ENCODE results near the gene ARL10. TPM values are rescaled to one million over a fixed set of nuclear protein-coding genes. Genes with fewer than 3 reads are reported as not detected.
"Not testable (repeated sequence)": the region's sequence is repeated elsewhere in the genome, so short reads cannot be mapped to it uniquely, and the experiment has no call there.

ARL10 gene
- total RNA-seq, 2 donors from 2014 or later, result 8.0 to 8.2 TPM

DNA sequence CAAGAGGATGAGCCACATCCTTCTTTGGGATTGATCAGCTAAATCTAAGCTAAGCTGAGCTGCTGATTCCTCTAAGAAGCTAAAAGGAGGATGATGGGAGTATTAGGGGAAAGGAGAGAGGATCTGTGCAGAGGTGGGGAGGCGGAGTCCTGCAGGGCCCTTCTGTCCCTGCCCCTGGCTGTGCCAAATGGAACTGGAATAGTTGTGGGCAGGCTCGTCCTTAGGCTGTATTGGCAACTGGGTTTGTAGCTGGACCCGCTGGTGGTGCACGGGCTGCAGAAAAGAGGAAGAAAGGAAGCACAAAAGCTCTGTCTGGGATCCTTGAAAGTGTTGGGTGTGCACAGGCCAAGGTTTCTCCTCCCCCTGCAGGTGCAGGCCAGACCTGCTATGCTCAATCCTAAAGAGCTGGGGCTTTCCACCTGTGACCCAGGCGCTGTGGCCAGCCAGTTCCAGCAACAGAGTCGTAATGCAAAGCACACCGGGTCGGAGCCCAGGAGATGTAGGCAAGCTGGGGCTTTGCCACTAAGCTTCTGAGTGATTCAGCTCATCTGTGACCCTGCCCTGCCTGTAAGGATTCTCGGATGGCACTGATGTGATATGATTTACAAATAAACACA lies 41.3 kb downstream of the ARL10 start:
- DNase-seq (no peak), ATAC-seq (no peak)
- intact Hi-C loops (cut with DNase I), result no loop called here

DNA sequence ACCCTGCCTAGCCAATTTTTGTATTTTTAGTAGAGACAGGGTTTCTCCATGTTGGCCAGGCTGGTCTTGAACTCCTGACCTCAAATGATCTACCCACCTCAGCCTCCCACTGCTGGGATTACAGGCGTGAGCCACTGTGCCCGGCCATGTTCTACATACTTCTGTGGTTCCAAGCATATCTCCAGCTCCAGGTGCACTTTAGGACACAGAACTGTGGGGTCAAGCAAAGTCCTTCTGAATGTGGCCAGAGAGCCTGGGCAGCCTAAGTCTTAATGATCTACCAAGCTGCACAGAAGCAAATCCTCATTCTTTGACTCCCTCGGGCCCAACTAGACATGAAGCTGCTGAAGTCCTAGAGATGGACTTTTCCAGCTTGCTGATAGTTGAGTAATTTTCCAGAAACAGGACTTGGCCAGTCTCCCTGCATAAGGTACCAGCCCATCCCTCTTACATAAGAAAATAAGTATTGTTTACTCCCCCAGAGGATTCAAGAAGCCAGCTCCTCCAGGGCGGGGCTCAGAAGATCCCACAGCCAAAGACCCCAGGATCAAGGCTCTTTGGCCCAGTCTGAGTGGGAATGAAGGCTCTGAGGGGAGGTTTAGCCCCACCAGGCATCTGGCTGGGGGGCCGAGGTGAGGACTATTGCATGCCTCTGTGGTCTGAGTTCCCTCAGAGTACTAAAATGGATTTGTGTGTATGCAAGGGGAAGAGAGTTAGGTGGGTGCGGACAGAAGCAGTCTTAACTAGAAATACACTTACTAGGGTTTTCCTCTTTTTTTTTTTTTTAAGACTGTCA lies 42.4 kb downstream of the ARL10 start:
- DNase-seq (no peak), ATAC-seq (peak; percentile 41 to 65)
- intact Hi-C loops (cut with DNase I), result no loop called here

- DNase-seq; ATAC-seq; intact Hi-C loops (cut with DNase I): not testable (repeated sequence)
These were observed 42.9 kb downstream of the ARL10 start for GRCh38 chr5:176408252-176408573.

GRCh38 chr5:176408590-176408989 lies 43.3 kb downstream of the ARL10 start:
- ATAC-seq (no peak), DNase-seq (no peak)
- intact Hi-C loops (cut with DNase I), result no loop called here

- DNase-seq (no peak), ATAC-seq (no peak)
- intact Hi-C loops (cut with DNase I), result loop anchor here (10.0 kb wide), 2 partner anchors 115 to 165 kb away; no protein-coding TSS in a partner anchor
These were observed 44.5 kb downstream of the ARL10 start for GRCh38 chr5:176409765-176410164.

- no peak for ATAC-seq
- no peak for DNase-seq
- intact Hi-C loops (cut with DNase I), result loop anchor here (10.0 kb wide), 2 partner anchors 114 to 164 kb away; no protein-coding TSS in a partner anchor
These were observed 45.3 kb downstream of the ARL10 start for GRCh38 chr5:176410486-176411180.

DNA sequence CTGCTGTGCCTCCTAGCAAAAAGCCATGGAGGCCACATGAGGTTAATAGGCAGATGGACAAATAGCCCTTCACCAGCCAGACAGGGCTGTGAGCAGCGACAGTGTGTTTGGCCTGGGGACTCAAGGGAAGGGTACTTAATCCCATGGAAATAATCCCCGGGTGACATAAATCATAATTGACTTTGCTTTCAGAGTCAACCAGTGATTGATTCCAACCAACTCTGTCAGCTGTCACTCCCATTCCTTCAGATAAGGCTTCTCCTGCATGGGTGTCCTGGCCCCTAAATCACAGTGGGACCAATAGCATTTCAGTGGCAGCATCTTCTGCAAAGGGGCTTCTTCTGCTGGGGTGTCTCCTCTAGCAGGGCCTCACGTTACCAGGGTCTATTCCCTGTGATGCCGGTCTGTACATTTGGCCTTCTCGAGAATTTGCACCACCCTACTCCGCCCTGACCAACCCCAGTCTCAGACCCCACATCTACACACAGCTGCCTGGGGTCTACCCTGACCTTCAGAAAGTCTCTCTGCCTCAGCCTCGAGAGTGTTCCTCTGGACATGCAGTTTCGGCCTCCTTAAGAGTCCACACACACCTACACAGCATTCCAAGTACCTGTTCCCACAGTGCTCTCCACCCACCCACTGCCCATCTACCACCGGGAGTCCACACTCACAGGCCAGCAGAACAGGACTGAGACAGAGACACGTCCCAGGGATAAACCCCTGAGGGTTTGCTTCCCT lies 47.4 kb downstream of the ARL10 start:
- DNase-seq, result no peak
- ATAC-seq, result no peak
- intact Hi-C loops (cut with DNase I), result loop anchor here (10.0 kb wide), 2 partner anchors 112 to 162 kb away; no protein-coding TSS in a partner anchor

GRCh38 chr5:176413255-176413565 lies 47.9 kb downstream of the ARL10 start:
- ATAC-seq, result peak; percentile 3 to 47
- intact Hi-C loops (cut with DNase I), result loop anchor here (10.0 kb wide), 2 partner anchors 112 to 162 kb away; no protein-coding TSS in a partner anchor
- DNase-seq, result peak; percentile 62

- DNase-seq (no peak), ATAC-seq (no peak)
- intact Hi-C loops (cut with DNase I), result loop anchor here (10.0 kb wide), 2 partner anchors 111 to 161 kb away; no protein-coding TSS in a partner anchor
These were observed 48.5 kb downstream of the ARL10 start for GRCh38 chr5:176413709-176414191.

DNA sequence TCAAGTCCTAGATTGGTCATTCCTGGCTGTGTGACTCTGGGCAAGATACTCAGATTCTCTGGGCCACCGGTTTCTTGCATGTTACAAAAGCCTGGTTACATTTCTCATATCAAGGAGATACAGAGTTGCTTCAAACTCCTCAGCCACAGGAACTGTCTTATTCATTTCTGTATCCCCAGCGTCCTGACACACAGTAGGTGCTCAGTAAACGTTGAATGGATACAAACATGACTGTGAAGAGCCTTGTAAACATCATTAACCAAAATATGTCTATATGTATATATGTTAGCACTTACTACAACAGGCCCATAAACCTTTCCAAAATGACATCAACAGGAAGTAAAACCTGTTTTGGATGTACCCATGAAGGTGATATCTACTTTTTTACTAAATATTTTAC lies 49.4 kb downstream of the ARL10 start:
- ATAC-seq (no peak), DNase-seq (no peak)
- intact Hi-C loops (cut with DNase I), result loop anchor here (5.0 to 10.0 kb wide), 3 partner anchors 110 to 160 kb away; no protein-coding TSS in a partner anchor

DNA sequence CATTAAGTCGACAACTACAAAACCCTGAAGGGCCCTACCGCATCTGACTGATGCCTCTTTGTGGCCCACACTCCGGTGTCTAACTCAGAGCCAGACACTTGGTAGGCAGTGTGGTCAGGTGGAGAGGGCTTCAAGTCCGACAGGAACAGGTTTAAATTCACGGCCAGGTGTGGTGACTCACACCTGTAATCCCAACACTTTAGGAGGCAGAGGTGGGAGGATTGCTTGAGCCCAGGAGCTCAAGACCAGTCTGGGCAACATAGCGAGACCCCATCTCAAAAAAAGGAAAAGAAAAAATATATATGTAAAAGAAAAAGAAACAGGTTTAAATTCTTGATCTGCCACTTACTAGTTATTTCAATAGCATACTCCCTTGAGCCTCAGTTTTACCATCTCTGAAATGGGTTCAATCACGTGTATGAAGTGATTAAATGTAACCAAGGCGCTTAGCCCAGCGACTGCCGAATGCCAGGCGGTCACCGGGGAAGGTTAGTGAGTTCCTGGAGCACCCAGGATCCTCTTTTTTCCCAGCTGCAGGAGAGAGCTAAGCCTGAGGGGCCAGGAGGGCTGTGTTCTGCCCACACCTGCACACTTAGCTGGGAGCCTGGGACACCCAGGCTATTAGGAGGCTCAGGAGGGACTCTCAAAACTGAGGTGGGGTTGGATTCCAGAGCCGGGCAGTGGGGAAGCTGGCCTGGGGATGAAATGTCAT lies 50.1 kb downstream of the ARL10 start:
- DNase-seq (no peak), ATAC-seq (no peak)
- intact Hi-C loops (cut with DNase I), result loop anchor here (5.0 to 10.0 kb wide), 3 partner anchors 109 to 159 kb away; no protein-coding TSS in a partner anchor

GRCh38 chr5:176415952-176416924 lies 51.0 kb downstream of the ARL10 start, which contains the start of gene CLTB:
Gene CLTB, minus strand, starts transcription at chr5:176416539. Its CDS starts 176 bp downstream, at chr5:176416363.
- peak; percentile 93 for DNase-seq
- peak; percentile 92 to 97 for ATAC-seq
- intact Hi-C loops (cut with DNase I), result loop anchor here (2.0 to 10.0 kb wide), 4 partner anchors 31 to 159 kb away; no protein-coding TSS in a partner anchor

DNA sequence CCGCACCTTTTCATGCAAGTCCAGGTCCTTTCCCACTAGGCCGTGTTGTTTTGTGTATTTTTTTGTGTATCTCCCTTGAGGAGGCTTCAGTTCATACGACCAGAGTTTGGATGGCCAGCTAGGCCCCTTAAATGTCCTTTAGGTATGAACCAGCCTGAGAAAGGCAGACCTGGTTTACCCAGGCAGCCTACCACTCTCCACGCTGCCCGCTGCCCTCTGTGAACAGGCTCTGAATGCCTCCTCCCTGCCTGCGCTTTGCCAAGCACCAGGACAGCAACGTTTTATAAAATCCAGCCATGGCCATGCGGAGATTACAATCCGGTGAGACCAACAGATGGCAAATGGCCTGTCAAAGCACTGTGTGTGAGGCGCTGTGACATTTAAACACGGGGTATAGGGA lies 51.7 kb downstream of the ARL10 start:
- DNase-seq (no peak), ATAC-seq (no peak)
- intact Hi-C loops (cut with DNase I), result loop anchor here (2.0 to 10.0 kb wide), 4 partner anchors 30 to 158 kb away; no protein-coding TSS in a partner anchor

DNA sequence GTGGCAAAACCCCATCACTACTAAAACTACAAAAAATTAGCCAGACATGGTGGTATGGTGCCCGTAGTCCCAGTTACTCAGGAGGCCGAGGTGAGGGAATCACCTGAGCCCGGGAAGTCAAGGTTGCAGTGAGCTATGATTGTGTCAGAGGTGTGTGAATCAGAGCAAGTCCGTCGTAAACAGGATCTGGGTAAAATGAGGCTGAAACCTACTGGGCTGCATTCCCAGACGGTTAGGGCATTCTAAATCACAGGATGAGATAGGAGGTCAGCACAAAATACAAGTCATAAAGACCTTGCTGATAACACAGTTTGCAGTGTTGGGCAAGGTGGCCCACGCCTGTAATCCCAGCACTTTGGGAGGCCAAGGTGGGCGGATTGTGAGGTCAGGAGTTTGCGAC lies 53.0 kb downstream of the ARL10 start:
- DNase-seq, result no peak
- intact Hi-C loops (cut with DNase I), result loop anchor here (5.0 to 10.0 kb wide), 3 partner anchors 107 to 157 kb away; no protein-coding TSS in a partner anchor

GRCh38 chr5:176420086-176420485 lies 54.8 kb downstream of the ARL10 start:
- intact Hi-C loops (cut with DNase I), result no loop called here
- no peak for DNase-seq
- ATAC-seq, result no peak

More for the DNA sequence above, 53.0 kb downstream of the ARL10 start:
- ATAC-seq, result no peak

DNA sequence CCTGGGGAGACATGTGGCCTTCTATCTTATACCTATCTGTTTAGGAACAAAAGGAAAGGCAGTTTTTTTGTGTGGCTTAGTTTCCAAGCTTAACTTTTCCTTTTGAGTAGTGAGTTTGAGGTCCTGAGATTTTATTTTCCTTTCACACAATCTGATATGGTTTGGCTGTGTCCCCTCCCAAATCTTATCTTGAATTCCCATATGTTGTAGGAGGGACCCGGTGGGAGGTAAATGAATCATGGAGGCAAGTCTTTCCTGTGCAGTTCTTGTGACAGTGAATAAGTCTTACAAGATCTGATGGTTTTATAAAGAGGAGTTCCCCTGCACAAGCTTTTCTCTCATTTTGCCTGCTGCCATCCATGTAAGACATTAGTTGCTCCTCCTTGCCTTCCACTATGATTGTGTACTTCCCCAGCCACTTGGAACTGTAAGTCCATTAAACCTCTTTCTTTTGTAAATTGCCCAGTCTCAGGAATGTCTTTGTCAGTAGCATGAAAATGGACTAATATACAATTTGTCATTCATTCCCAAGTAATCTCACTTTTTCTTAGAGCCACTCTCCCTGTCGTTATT lies 55.8 kb downstream of the ARL10 start:
- ATAC-seq (no peak), DNase-seq (no peak)
- intact Hi-C loops (cut with DNase I), result no loop called here

GRCh38 chr5:176424181-176424580 lies 58.9 kb downstream of the ARL10 start:
- ATAC-seq (no peak), DNase-seq (no peak)
- intact Hi-C loops (cut with DNase I), result no loop called here

Data from left cardiac atrium (tissue), 4 donors.